ENCODE data around the gene BAK1. TPM values are rescaled to one million over a fixed set of nuclear protein-coding genes. Genes with fewer than 3 reads are reported as not detected.

BAK1 gene
- total and polyA plus RNA-seq, 2 of the 13 experiments (the other 11 are each of a cell fraction or from before 2014, with no cell fraction given) = 15.0 to 23.8 TPM

- intact Hi-C loops (cut with micrococcal nuclease; ENCODE audit: unreplicated experiment) = no loop called here
- Histone ChIP-seq H3K36me3 (replicated peaks in 1 of 2; ENCODE audit: control insufficient read depth in 1 of 2, insufficient read depth in 2 of 2, low read length in 2 of 2) (no peaks in the 10 kb centered on the region), H3K4me3 (replicated peaks in 1 of 3; ENCODE audit: insufficient read depth in 1 of 3, low read depth in 2 of 3, low read length in 3 of 3) (peak overlapping the region; percentile 80 to 86 (median 82)), H3K27ac (ENCODE audit: extremely low read length, insufficient read depth, low read length) (no peak overlapping the region), H3K27me3 (ENCODE audit: control insufficient read depth in 1 of 2, insufficient read depth in 2 of 2, low read length in 2 of 2) (peaks cover 0 to 15% of the 10 kb centered on the region in 2 experiments; a peak in 3 of 5 replicates), H3K9me3 (ENCODE audit: low read length) (no peaks in the 10 kb centered on the region), H3K9ac (ENCODE audit: insufficient read depth, low read depth, low read length) (peak overlapping the region; percentile 64), H3K4me2 (ENCODE audit: low read depth, low read length) (peak overlapping the region; percentile 96), H3K79me2 (ENCODE audit: insufficient read depth, low read length) (peaks cover 2% of the 10 kb centered on the region), H2AFZ (ENCODE audit: low read length) (no peak overlapping the region), H3K4me1 (ENCODE audit: insufficient read depth, low read length) (peaks cover 52% of the 10 kb centered on the region), H4K20me1 (ENCODE audit: insufficient read depth, low read length) (no peaks in the 10 kb centered on the region; the same call in 1 of the 2 replicates)
- no TSS peak for BruUV-seq (replicated peaks)
- ChIA-PET CTCF (ENCODE audit: low intra/inter-chr PET ratio, low total read pairs) (interaction anchor here (1.5 kb wide), 1 partner anchor 11 kb away, joined by 6 read pairs; no protein-coding TSS in a partner anchor), POLR2A (interaction anchor here (0.6 to 5.1 kb wide), 11 partner anchors 8 to 476 kb away, joined by 3 to 32 read pairs (median 5); partner anchors contain the start of gene BAK1)
- DNase-seq (ENCODE audit: low spot score) = no peak
- peak; percentile 20 for ATAC-seq
- FAIRE-seq = no peak
- in situ Hi-C loops (cut with HindIII; ENCODE audit: extremely low pct_ligation_motif_present, low pct_unique_long_range_greater_than_20kb) = loop anchor here (5.0 kb wide), 1 partner anchor 35 kb away; no protein-coding TSS in a partner anchor
- 13% methylated on average over 20 of the region's 39 CpGs for WGBS (ENCODE audit: low lambda C conversion rate)
- TF ChIP-seq ZNF615 (CRISPR knock-in tag; IDR thresholded peaks at IDR 0.05; ENCODE audit: borderline replicate concordance) (no peak), SP2 (CRISPR knock-in tag; IDR thresholded peaks at IDR 0.05) (no peak), ZNF687 (CRISPR knock-in tag; IDR thresholded peaks at IDR 0.05) (0 out of 2 replicates have a peak, but pooled peaks have one; percentile 19), REPIN1 (CRISPR knock-in tag; IDR thresholded peaks at IDR 0.05; ENCODE audit: borderline replicate concordance, low read depth) (no peak), KDM6A (CRISPR knock-in tag; IDR thresholded peaks at IDR 0.05; ENCODE audit: low read depth) (no peak), MXD1 (CRISPR knock-in tag; IDR thresholded peaks at IDR 0.05) (0 out of 2 replicates have a peak, but pooled peaks have one; percentile 55), ZNF224 (CRISPR knock-in tag; IDR thresholded peaks at IDR 0.05) (no peak), MLX (CRISPR knock-in tag; IDR thresholded peaks at IDR 0.05) (no peak), HNRNPUL1 (IDR thresholded peaks at IDR 0.05; ENCODE audit: low read depth, low read length) (no peak), PLSCR1 (CRISPR knock-in tag; IDR thresholded peaks at IDR 0.05; ENCODE audit: borderline replicate concordance) (no peak), SRSF9 (IDR thresholded peaks at IDR 0.05; ENCODE audit: borderline replicate concordance, insufficient read depth, low read depth, low read length, poor library complexity, severe bottlenecking) (no peak), ZFP91 (CRISPR knock-in tag; IDR thresholded peaks at IDR 0.05; ENCODE audit: borderline replicate concordance) (peak; percentile 63; the same call in 1 of the 2 replicates)
Measured at GRCh38 chr6:33621711-33622388, 41.8 kb upstream of the BAK1 start.

All from HepG2 (cell line).